Measurements from ENCODE around the gene CCDC12.

The CCDC12 gene

GRCh38 chr3:46931631-46932331 is 44.8 kb downstream of the CCDC12 start:
- H3K27ac ChIP-seq (ENCODE audit: low read depth, low read length), result no peak overlapping the region
- H3K9me3 ChIP-seq (ENCODE audit: control insufficient read depth, insufficient read depth, low read length), result no peaks in the 10 kb centered on the region
- H3K36me3 ChIP-seq (ENCODE audit: control insufficient read depth, insufficient read depth, low read length), result peaks cover 37% of the 10 kb centered on the region
- H3K4me3 ChIP-seq (ENCODE audit: low read depth, low read length), result no peak overlapping the region
- no peak overlapping the region for H3K9ac ChIP-seq (ENCODE audit: low read depth, low read length)
- peaks cover 20% of the 10 kb centered on the region for H3K4me1 ChIP-seq (ENCODE audit: control insufficient read depth, insufficient read depth, low read length)
- H3K27me3 ChIP-seq (ENCODE audit: control insufficient read depth, insufficient read depth, low read length), result no peaks in the 10 kb centered on the region

- H3K9ac ChIP-seq (ENCODE audit: low read depth, low read length), result no peak overlapping the region
- H3K27ac ChIP-seq (ENCODE audit: low read depth, low read length), result no peak overlapping the region
- H3K9me3 ChIP-seq (ENCODE audit: control insufficient read depth, insufficient read depth, low read length), result no peaks in the 10 kb centered on the region
- H3K4me3 ChIP-seq (ENCODE audit: low read depth, low read length), result no peak overlapping the region
- peaks cover 37% of the 10 kb centered on the region for H3K36me3 ChIP-seq (ENCODE audit: control insufficient read depth, insufficient read depth, low read length)
- no peaks in the 10 kb centered on the region for H3K27me3 ChIP-seq (ENCODE audit: control insufficient read depth, insufficient read depth, low read length)
- H3K4me1 ChIP-seq (ENCODE audit: control insufficient read depth, insufficient read depth, low read length), result peaks cover 17% of the 10 kb centered on the region
These were observed 45.6 kb downstream of the CCDC12 start for GRCh38 chr3:46930945-46931403.

- no peak overlapping the region for H3K4me3 ChIP-seq (ENCODE audit: low read depth, low read length)
- peaks cover 40% of the 10 kb centered on the region for H3K36me3 ChIP-seq (ENCODE audit: control insufficient read depth, insufficient read depth, low read length)
- H3K27me3 ChIP-seq (ENCODE audit: control insufficient read depth, insufficient read depth, low read length), result no peaks in the 10 kb centered on the region
- no peaks in the 10 kb centered on the region for H3K9me3 ChIP-seq (ENCODE audit: control insufficient read depth, insufficient read depth, low read length)
- H3K9ac ChIP-seq (ENCODE audit: low read depth, low read length), result no peak overlapping the region
- H3K27ac ChIP-seq (ENCODE audit: low read depth, low read length), result no peak overlapping the region
- H3K4me1 ChIP-seq (ENCODE audit: control insufficient read depth, insufficient read depth, low read length), result peaks cover 12% of the 10 kb centered on the region
These were observed 46.2 kb downstream of the CCDC12 start for GRCh38 chr3:46930166-46930944.

GRCh38 chr3:46929324-46929723 is 47.2 kb downstream of the CCDC12 start:
- no peak overlapping the region for H3K9ac ChIP-seq (ENCODE audit: low read depth, low read length)
- peaks cover 40% of the 10 kb centered on the region for H3K36me3 ChIP-seq (ENCODE audit: control insufficient read depth, insufficient read depth, low read length)
- peaks cover 6% of the 10 kb centered on the region; the same call in 1 of the 2 replicates for H3K4me1 ChIP-seq (ENCODE audit: control insufficient read depth, insufficient read depth, low read length)
- no peaks in the 10 kb centered on the region for H3K27me3 ChIP-seq (ENCODE audit: control insufficient read depth, insufficient read depth, low read length)
- H3K9me3 ChIP-seq (ENCODE audit: control insufficient read depth, insufficient read depth, low read length), result no peaks in the 10 kb centered on the region
- H3K27ac ChIP-seq (ENCODE audit: low read depth, low read length), result no peak overlapping the region
- H3K4me3 ChIP-seq (ENCODE audit: low read depth, low read length), result no peak overlapping the region

- Histone ChIP-seq H3K4me3 (ENCODE audit: low read depth, low read length) (no peak overlapping the region), H3K9ac (ENCODE audit: low read depth, low read length) (no peak overlapping the region), H3K4me1 (ENCODE audit: control insufficient read depth, insufficient read depth, low read length) (peaks cover 6% of the 10 kb centered on the region; the same call in 1 of the 2 replicates)
These were observed 48.3 kb downstream of the CCDC12 start for GRCh38 chr3:46928282-46928681.

GRCh38 chr3:46927718-46928073 is 48.8 kb downstream of the CCDC12 start:
- Histone ChIP-seq H3K27ac (ENCODE audit: low read depth, low read length) (no peak overlapping the region), H3K4me3 (ENCODE audit: low read depth, low read length) (no peak overlapping the region), H3K9me3 (ENCODE audit: control insufficient read depth, insufficient read depth, low read length) (no peaks in the 10 kb centered on the region), H3K4me1 (ENCODE audit: control insufficient read depth, insufficient read depth, low read length) (peaks cover 6% of the 10 kb centered on the region; the same call in 1 of the 2 replicates), H3K27me3 (ENCODE audit: control insufficient read depth, insufficient read depth, low read length) (no peaks in the 10 kb centered on the region), H3K9ac (ENCODE audit: low read depth, low read length) (no peak overlapping the region), H3K36me3 (ENCODE audit: control insufficient read depth, insufficient read depth, low read length) (peaks cover 55% of the 10 kb centered on the region)

More at GRCh38 chr3:46928282-46928681, 48.3 kb downstream of the CCDC12 start:
- H3K9me3 ChIP-seq (ENCODE audit: control insufficient read depth, insufficient read depth, low read length), result no peaks in the 10 kb centered on the region
- peaks cover 50% of the 10 kb centered on the region for H3K36me3 ChIP-seq (ENCODE audit: control insufficient read depth, insufficient read depth, low read length)
- no peaks in the 10 kb centered on the region for H3K27me3 ChIP-seq (ENCODE audit: control insufficient read depth, insufficient read depth, low read length)
- H3K27ac ChIP-seq (ENCODE audit: low read depth, low read length), result no peak overlapping the region

- Histone ChIP-seq H3K27ac (ENCODE audit: low read depth, low read length) (no peak overlapping the region), H3K4me1 (ENCODE audit: control insufficient read depth, insufficient read depth, low read length) (peaks cover 5% of the 10 kb centered on the region; the same call in 1 of the 2 replicates), H3K9me3 (ENCODE audit: control insufficient read depth, insufficient read depth, low read length) (no peaks in the 10 kb centered on the region), H3K9ac (ENCODE audit: low read depth, low read length) (no peak overlapping the region), H3K36me3 (ENCODE audit: control insufficient read depth, insufficient read depth, low read length) (peaks cover 61% of the 10 kb centered on the region), H3K27me3 (ENCODE audit: control insufficient read depth, insufficient read depth, low read length) (no peaks in the 10 kb centered on the region), H3K4me3 (ENCODE audit: low read depth, low read length) (no peak overlapping the region)
These were observed 49.5 kb downstream of the CCDC12 start for GRCh38 chr3:46926871-46927717.

GRCh38 chr3:46926447-46926846 is 50.1 kb downstream of the CCDC12 start:
- peaks cover 68% of the 10 kb centered on the region for H3K36me3 ChIP-seq (ENCODE audit: control insufficient read depth, insufficient read depth, low read length)
- no peaks in the 10 kb centered on the region for H3K4me1 ChIP-seq (ENCODE audit: control insufficient read depth, insufficient read depth, low read length)
- H3K9me3 ChIP-seq (ENCODE audit: control insufficient read depth, insufficient read depth, low read length), result no peaks in the 10 kb centered on the region
- H3K27ac ChIP-seq (ENCODE audit: low read depth, low read length), result no peak overlapping the region
- no peak overlapping the region for H3K4me3 ChIP-seq (ENCODE audit: low read depth, low read length)
- no peaks in the 10 kb centered on the region for H3K27me3 ChIP-seq (ENCODE audit: control insufficient read depth, insufficient read depth, low read length)
- no peak overlapping the region for H3K9ac ChIP-seq (ENCODE audit: low read depth, low read length)

- peaks cover 72% of the 10 kb centered on the region for H3K36me3 ChIP-seq (ENCODE audit: control insufficient read depth, insufficient read depth, low read length)
- no peak overlapping the region for H3K27ac ChIP-seq (ENCODE audit: low read depth, low read length)
- H3K9me3 ChIP-seq (ENCODE audit: control insufficient read depth, insufficient read depth, low read length), result no peaks in the 10 kb centered on the region
- H3K4me1 ChIP-seq (ENCODE audit: control insufficient read depth, insufficient read depth, low read length), result no peaks in the 10 kb centered on the region
- H3K27me3 ChIP-seq (ENCODE audit: control insufficient read depth, insufficient read depth, low read length), result no peaks in the 10 kb centered on the region
- H3K4me3 ChIP-seq (ENCODE audit: low read depth, low read length), result no peak overlapping the region
- no peak overlapping the region for H3K9ac ChIP-seq (ENCODE audit: low read depth, low read length)
These were observed 50.5 kb downstream of the CCDC12 start for GRCh38 chr3:46926039-46926438.

- Histone ChIP-seq H3K9ac (ENCODE audit: low read depth, low read length) (no peak overlapping the region), H3K9me3 (ENCODE audit: control insufficient read depth, insufficient read depth, low read length) (no peaks in the 10 kb centered on the region), H3K36me3 (ENCODE audit: control insufficient read depth, insufficient read depth, low read length) (peaks cover 77% of the 10 kb centered on the region), H3K27me3 (ENCODE audit: control insufficient read depth, insufficient read depth, low read length) (no peaks in the 10 kb centered on the region), H3K27ac (ENCODE audit: low read depth, low read length) (no peak overlapping the region), H3K4me3 (ENCODE audit: low read depth, low read length) (no peak overlapping the region), H3K4me1 (ENCODE audit: control insufficient read depth, insufficient read depth, low read length) (no peaks in the 10 kb centered on the region)
These were observed 51.0 kb downstream of the CCDC12 start for GRCh38 chr3:46925585-46925934.

All from HUES48 (cell line).